ENCODE measurements around the gene CCNA2. TPM values are rescaled to one million over a fixed set of nuclear protein-coding genes. Genes with fewer than 3 reads are reported as not detected.

Gene CCNA2
- total and polyA plus RNA-seq, 7 donors: 0.06 to 0.46 (median 0.23) TPM

DNA sequence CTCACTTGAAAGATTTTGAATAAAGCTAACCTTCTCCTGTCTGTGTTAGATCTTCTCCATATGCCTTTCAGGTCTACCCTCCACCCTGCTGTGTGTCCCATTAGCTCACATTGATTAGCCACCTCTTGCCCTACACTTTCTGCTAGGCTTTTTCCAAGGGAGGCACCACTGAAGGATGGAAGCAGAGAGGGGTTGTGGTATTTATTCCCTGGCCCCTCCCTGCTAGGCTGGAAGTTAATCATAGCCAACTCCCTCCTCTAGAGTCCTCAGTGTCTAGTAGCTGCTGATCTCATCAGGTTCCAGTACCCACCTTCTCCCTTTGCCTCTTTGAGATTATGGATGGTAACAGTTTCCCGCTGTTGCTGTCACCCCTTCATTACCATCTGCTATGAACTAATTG is 49.8 kb downstream of the CCNA2 start:
- H3K4me3 ChIP-seq: no peak overlapping the region
- no peak overlapping the region for H3K27ac ChIP-seq
- TF ChIP-seq, protein P1, sequence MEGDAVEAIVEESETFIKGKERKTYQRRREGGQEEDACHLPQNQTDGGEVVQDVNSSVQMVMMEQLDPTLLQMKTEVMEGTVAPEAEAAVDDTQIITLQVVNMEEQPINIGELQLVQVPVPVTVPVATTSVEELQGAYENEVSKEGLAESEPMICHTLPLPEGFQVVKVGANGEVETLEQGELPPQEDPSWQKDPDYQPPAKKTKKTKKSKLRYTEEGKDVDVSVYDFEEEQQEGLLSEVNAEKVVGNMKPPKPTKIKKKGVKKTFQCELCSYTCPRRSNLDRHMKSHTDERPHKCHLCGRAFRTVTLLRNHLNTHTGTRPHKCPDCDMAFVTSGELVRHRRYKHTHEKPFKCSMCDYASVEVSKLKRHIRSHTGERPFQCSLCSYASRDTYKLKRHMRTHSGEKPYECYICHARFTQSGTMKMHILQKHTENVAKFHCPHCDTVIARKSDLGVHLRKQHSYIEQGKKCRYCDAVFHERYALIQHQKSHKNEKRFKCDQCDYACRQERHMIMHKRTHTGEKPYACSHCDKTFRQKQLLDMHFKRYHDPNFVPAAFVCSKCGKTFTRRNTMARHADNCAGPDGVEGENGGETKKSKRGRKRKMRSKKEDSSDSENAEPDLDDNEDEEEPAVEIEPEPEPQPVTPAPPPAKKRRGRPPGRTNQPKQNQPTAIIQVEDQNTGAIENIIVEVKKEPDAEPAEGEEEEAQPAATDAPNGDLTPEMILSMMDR (IDR thresholded peaks at IDR 0.05): no peak
- ATAC-seq (no peak), DNase-seq (no peak)
- H3K9me3 ChIP-seq: no peaks in the 10 kb centered on the region
- peaks cover 2 to 4% (median 3%) of the 10 kb centered on the region in 3 donors for H3K27me3 ChIP-seq (ENCODE audit: insufficient read depth in 3 of 3, low read length in 2 of 3)
- WGBS, 3 donors: 88 to 92% (median 89%) methylated on average over 1 of the region's 1 CpG
- no peaks in the 10 kb centered on the region for H3K36me3 ChIP-seq (ENCODE audit: insufficient read depth in 1 of 2, low read depth in 1 of 2)
- H3K4me1 ChIP-seq: no peaks in the 10 kb centered on the region
- intact Hi-C loops (cut with DNase I): no loop called here

DNA sequence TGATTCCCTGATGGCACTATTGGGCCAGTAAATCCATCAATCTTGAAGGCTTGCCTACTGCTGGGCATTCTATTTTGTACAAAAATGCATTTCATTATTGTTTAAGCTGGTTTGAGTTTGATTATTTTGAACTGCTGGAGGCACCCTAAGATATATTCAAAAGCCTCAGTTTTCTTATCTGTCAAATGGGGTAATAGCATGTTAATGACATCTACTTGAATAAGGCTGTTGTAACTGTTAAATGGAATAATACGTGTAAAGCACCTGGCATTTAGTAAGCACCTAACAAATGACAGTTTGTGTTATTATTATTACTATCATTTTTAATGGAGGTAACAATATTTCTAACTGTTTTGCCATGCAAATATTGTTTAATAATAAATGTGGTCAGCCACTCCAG is 51.8 kb downstream of the CCNA2 start:
- no peak overlapping the region for H3K4me3 ChIP-seq
- WGBS, 3 donors: 88 to 100% (median 89%) methylated on average over 1 of the region's 1 CpG
- H3K36me3 ChIP-seq (ENCODE audit: insufficient read depth in 1 of 2, low read depth in 1 of 2): no peaks in the 10 kb centered on the region
- H3K4me1 ChIP-seq: no peaks in the 10 kb centered on the region
- DNase-seq (no peak), ATAC-seq (no peak)
- no peak overlapping the region for H3K27ac ChIP-seq
- TF ChIP-seq, protein P1 (IDR thresholded peaks at IDR 0.05): no peak
- H3K27me3 ChIP-seq (ENCODE audit: insufficient read depth in 3 of 3, low read length in 2 of 3): peaks cover 0 to 6% (median 3%) of the 10 kb centered on the region in 3 donors
- intact Hi-C loops (cut with DNase I): no loop called here
- H3K9me3 ChIP-seq: no peaks in the 10 kb centered on the region

- intact Hi-C loops (cut with DNase I): no loop called here
- H3K27ac ChIP-seq: no peak overlapping the region
- 89 to 93% (median 90%) methylated on average over 2 of the region's 2 CpGs for WGBS, 3 donors
- H3K4me1 ChIP-seq: peaks cover 8% of the 10 kb centered on the region
- TF ChIP-seq, protein P1 (IDR thresholded peaks at IDR 0.05): no peak
- DNase-seq: no peak
- H3K36me3 ChIP-seq (ENCODE audit: insufficient read depth in 1 of 2, low read depth in 1 of 2): no peaks in the 10 kb centered on the region
- no peaks in the 10 kb centered on the region for H3K9me3 ChIP-seq
- no peak for ATAC-seq
- peaks cover 0 to 20% (median 16%) of the 10 kb centered on the region in 3 donors for H3K27me3 ChIP-seq (ENCODE audit: insufficient read depth in 3 of 3, low read length in 2 of 3)
- H3K4me3 ChIP-seq: no peak overlapping the region
Measured at GRCh38 chr4:121769341-121769740, 54.3 kb downstream of the CCNA2 start.

DNA sequence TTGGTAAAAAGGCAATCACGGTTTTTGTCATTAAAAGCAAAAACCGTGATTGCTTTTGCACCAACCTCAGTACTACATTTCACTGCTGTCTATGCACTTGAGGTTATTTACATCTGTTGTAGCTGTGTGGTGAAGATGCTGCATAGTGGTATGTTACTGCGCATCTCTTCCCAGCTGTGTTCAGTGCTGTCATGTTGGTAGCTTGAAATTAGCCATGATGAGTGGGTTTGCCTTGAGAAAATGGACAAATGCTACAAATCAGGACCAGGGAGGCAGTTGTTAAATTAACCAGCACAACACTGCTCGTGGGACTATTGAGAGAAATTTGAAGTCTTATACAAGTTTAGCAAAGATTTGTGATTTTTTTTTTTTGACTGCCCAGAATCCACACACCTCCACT is 56.5 kb downstream of the CCNA2 start:
- Histone ChIP-seq H3K27ac (no peak overlapping the region), H3K4me1 (peaks cover 8% of the 10 kb centered on the region), H3K27me3 (ENCODE audit: insufficient read depth in 3 of 3, low read length in 2 of 3) (peaks cover 0 to 39% (median 18%) of the 10 kb centered on the region in 3 donors), H3K36me3 (ENCODE audit: insufficient read depth in 1 of 2, low read depth in 1 of 2) (no peaks in the 10 kb centered on the region), H3K9me3 (no peaks in the 10 kb centered on the region), H3K4me3 (no peak overlapping the region)
- no peak for DNase-seq
- no peak for ATAC-seq
- TF ChIP-seq, protein P1 (IDR thresholded peaks at IDR 0.05): no peak
- 91 to 94% (median 92%) methylated on average over 4 of the region's 4 CpGs for WGBS, 3 donors
- intact Hi-C loops (cut with DNase I): no loop called here

Other genes starting within 250 kb of the CCNA2 start
- gene ANXA5, start 126.9 kb downstream of the CCNA2 start, total RNA-seq: 100 to 1,000 TPM in 1 of 4 donors, 10 to 100 TPM in 3; 59.1 to 149 (median 84.5) TPM
- 100 to 1,000 TPM; 116 to 264 (median 194) TPM for gene ANXA5, start 126.9 kb downstream of the CCNA2 start, polyA plus RNA-seq
- gene SMIM43, start 58.7 kb downstream of the CCNA2 start, total RNA-seq: not detected
- under 1 TPM in 2 of 3 donors, not detected in 1; 0.03 TPM for gene SMIM43, start 58.7 kb downstream of the CCNA2 start, polyA plus RNA-seq
- gene EXOSC9, start 22.6 kb downstream of the CCNA2 start, total RNA-seq: 10 to 100 TPM; 12.3 to 14.5 (median 13.4) TPM
- gene EXOSC9, start 22.6 kb downstream of the CCNA2 start, polyA plus RNA-seq: 10 to 100 TPM; 18.4 to 28.5 (median 25.3) TPM
- 10 to 100 TPM in 1 of 4 donors, 1 to 10 TPM in 3; 4.5 to 10.3 (median 5.0) TPM for gene BBS7, start 46.6 kb upstream of the CCNA2 start, total RNA-seq
- gene BBS7, start 46.6 kb upstream of the CCNA2 start, polyA plus RNA-seq: 1 to 10 TPM; 4.0 to 6.0 (median 5.4) TPM
- under 1 TPM in 3 of 4 donors, not detected in 1; 0.07 to 0.15 (median 0.11) TPM for gene TRPC3, start 128.2 kb upstream of the CCNA2 start, total RNA-seq
- under 1 TPM; 0.04 to 0.08 (median 0.04) TPM for gene TRPC3, start 128.2 kb upstream of the CCNA2 start, polyA plus RNA-seq

Data from psoas muscle (tissue), 8 donors.